Sigmoid colon (tissue), 7 donors: Measurements from ENCODE around the gene GATB. TPM values are rescaled to one million over a fixed set of nuclear protein-coding genes. Genes with fewer than 3 reads are reported as not detected.

Experiments used
- DNase-seq: peaks from one replicate; pipeline ENCODE4 v3.0.0-alpha.2; 2019
- H3K27ac ChIP-seq, 4 donors: fragments of 200-600 bp; sonication (generic); one replicate each; pipeline ENCODE4 v1.5.1; 2016 to 2019; ENCODE audit warnings: mild to moderate bottlenecking in 1 of 4
- H3K27me3 ChIP-seq, 3 donors: fragments of 200-600 bp; sonication (generic); one replicate each; pipeline ENCODE4 v1.5.1; 2019; ENCODE audit warnings: mild to moderate bottlenecking in 1 of 3
- H3K36me3 ChIP-seq, 4 donors: fragments of 200-600 bp; sonication (generic); one replicate each; pipeline ENCODE4 v1.5.1; 2016 to 2019
- H3K4me1 ChIP-seq, 4 donors: fragments of 200-600 bp; sonication (generic); one replicate each; pipeline ENCODE4 v1.5.1; 2017 to 2019
- H3K4me3 ChIP-seq, 4 donors: fragments of 200-600 bp; sonication (generic); one replicate each; pipeline ENCODE4 v1.5.1; 2017 to 2019; ENCODE audit warnings: mild to moderate bottlenecking in 2 of 4, moderate library complexity in 1 of 4
- H3K9me3 ChIP-seq, 4 donors: fragments of 200-600 bp in 3 of 4; sonication (generic) in 3 of 4; one replicate each; pipeline versions ENCODE4 v1.5.1 to v1.6.1; 2013 to 2019
- CTCF ChIP-seq, 4 experiments: fragments of 450-650 bp in 3 of 4; fragments of 200-600 bp in 1 of 4; IDR thresholded peaks; one replicate each; pipeline ENCODE4 v1.5.1; 2016 to 2019; ENCODE audit warnings: antibody characterized with exemption in 4 of 4, mild to moderate bottlenecking in 3 of 4, moderate library complexity in 2 of 4
- EP300 ChIP-seq, 4 donors: sonication (generic); formaldehyde crosslinking; IDR thresholded peaks; one replicate each; pipeline ENCODE4 v1.6.1; 2017; ENCODE audit warnings: antibody characterized with exemption in 4 of 4
- POLR2A ChIP-seq, 2 donors: fragments of 450-650 bp; IDR thresholded peaks; one replicate each; pipeline ENCODE4 v1.6.1; 2016; ENCODE audit warnings: antibody characterized with exemption in 2 of 2, mild to moderate bottlenecking in 2 of 2, moderate library complexity in 2 of 2
- POLR2AphosphoS5 ChIP-seq, 4 donors: sonication (generic); formaldehyde crosslinking; IDR thresholded peaks; one replicate each; pipeline ENCODE4 v1.6.1; 2017; ENCODE audit warnings: antibody characterized with exemption in 4 of 4
- WGBS, 2 donors: extraction: QIAGEN DNeasy Blood & Tissue Kit; methylation state at CpG; one replicate each; pipeline ENCODE4 v1.1.7; 2013; 5-methylcytosine and 5-hydroxymethylcytosine counted together
- intact Hi-C: fragments of 100-400 bp; cut with DNase I; formaldehyde crosslinking; loops from one replicate; pipeline ENCODE4 v1.15.1; 2023
- polyA plus RNA-seq, 3 donors: library from polyadenylated mRNA; stranded (reverse); fragments of 200-250 nt; gene quantifications; one replicate each; pipeline ENCODE4 v1.2.3, GENCODE V29; 2013
- total RNA-seq, 4 donors: library from RNA; depleted of rRNA; stranded (reverse); fragments of >200 nt; gene quantifications; one replicate each; pipeline ENCODE4 v1.1.0, GENCODE V29; 2016
- donor health status: healthy with polysubstance abuse.
- donor health status: Bipolar disorder and iron deficiency.
- donor health status: healthy.

GATB gene
- total and polyA plus RNA-seq, 7 donors: 11.1 to 22.1 (median 15.1) TPM

- 88 to 91% methylated on average over 8 of the region's 8 CpGs for WGBS, 2 donors
- no peaks in the 10 kb centered on the region for H3K9me3 ChIP-seq
- peaks cover 0 to 6% (median 0%) of the 10 kb centered on the region in 4 donors for H3K36me3 ChIP-seq
- TF ChIP-seq POLR2A (IDR thresholded peaks at IDR 0.05): no peak
- TF ChIP-seq EP300 (IDR thresholded peaks at IDR 0.05): no peak
- TF ChIP-seq POLR2AphosphoS5 (IDR thresholded peaks at IDR 0.05): no peak
- no peak for TF ChIP-seq CTCF (IDR thresholded peaks at IDR 0.05)
- DNase-seq: no peak
- H3K4me3 ChIP-seq: no peak overlapping the region
- H3K4me1 ChIP-seq: peaks cover 0 to 16% (median 13%) of the 10 kb centered on the region in 4 donors
- H3K27ac ChIP-seq: no peak overlapping the region
- intact Hi-C loops: no loop called here
- no peaks in the 10 kb centered on the region for H3K27me3 ChIP-seq
Measured at GRCh38 chr4:151679231-151679630, 81.6 kb downstream of the GATB start.

- peaks cover 0 to 6% (median 0%) of the 10 kb centered on the region in 4 donors for H3K36me3 ChIP-seq
- H3K27me3 ChIP-seq: no peaks in the 10 kb centered on the region
- no peak for DNase-seq
- intact Hi-C loops: no loop called here
- TF ChIP-seq POLR2A (IDR thresholded peaks at IDR 0.05) (no peak), POLR2AphosphoS5 (IDR thresholded peaks at IDR 0.05) (no peak), CTCF (IDR thresholded peaks at IDR 0.05) (no peak), EP300 (IDR thresholded peaks at IDR 0.05) (no peak)
- no peaks in the 10 kb centered on the region for H3K9me3 ChIP-seq
- H3K4me1 ChIP-seq: peaks cover 0 to 18% (median 16%) of the 10 kb centered on the region in 4 donors
- H3K4me3 ChIP-seq: no peak overlapping the region
- 70 to 76% methylated on average over 14 of the region's 14 CpGs for WGBS, 2 donors
- no peak overlapping the region for H3K27ac ChIP-seq
Measured at GRCh38 chr4:151678048-151678872, 82.5 kb downstream of the GATB start.

- H3K27me3 ChIP-seq: no peaks in the 10 kb centered on the region
- intact Hi-C loops: no loop called here
- H3K4me3 ChIP-seq: no peak overlapping the region
- DNase-seq: no peak
- peaks cover 0 to 6% (median 0%) of the 10 kb centered on the region in 4 donors for H3K36me3 ChIP-seq
- TF ChIP-seq EP300 (IDR thresholded peaks at IDR 0.05) (no peak), POLR2AphosphoS5 (IDR thresholded peaks at IDR 0.05) (no peak), POLR2A (IDR thresholded peaks at IDR 0.05) (no peak), CTCF (IDR thresholded peaks at IDR 0.05) (no peak)
- WGBS, 2 donors: 64 to 98% methylated on average over 3 of the region's 3 CpGs
- H3K4me1 ChIP-seq: peaks cover 0 to 18% (median 16%) of the 10 kb centered on the region in 4 donors
- H3K9me3 ChIP-seq: no peaks in the 10 kb centered on the region
- H3K27ac ChIP-seq: no peak overlapping the region
Measured at GRCh38 chr4:151677193-151677592, 83.6 kb downstream of the GATB start.

GRCh38 chr4:151676301-151676700 lies 84.5 kb downstream of the GATB start:
- DNase-seq: no peak
- peaks cover 0 to 18% (median 16%) of the 10 kb centered on the region in 4 donors for H3K4me1 ChIP-seq
- intact Hi-C loops: no loop called here
- H3K9me3 ChIP-seq: no peaks in the 10 kb centered on the region
- TF ChIP-seq EP300 (IDR thresholded peaks at IDR 0.05) (no peak), CTCF (IDR thresholded peaks at IDR 0.05) (no peak), POLR2AphosphoS5 (IDR thresholded peaks at IDR 0.05) (no peak), POLR2A (IDR thresholded peaks at IDR 0.05) (no peak)
- H3K36me3 ChIP-seq: peaks cover 0 to 6% (median 0%) of the 10 kb centered on the region in 4 donors
- H3K27me3 ChIP-seq: no peaks in the 10 kb centered on the region
- WGBS, 2 donors: 91 to 93% methylated on average over 11 of the region's 11 CpGs
- H3K27ac ChIP-seq: no peak overlapping the region
- no peak overlapping the region for H3K4me3 ChIP-seq
